OCI-LY1 (cell line): ENCODE results near the gene SENP5.

ENCODE experiments used
- EZH2 ChIP-seq: fragments of 200-600 bp; sonication (generic), shearing (Covaris generic); IDR thresholded peaks from 2 replicates; pipeline ENCODE4 v1.8.0; 2017; ENCODE audit warnings: borderline replicate concordance, mixed run types, mild to moderate bottlenecking, antibody characterized with exemption, low read length, moderate library complexity, mixed read lengths
- TF ChIP-seq, protein P1 (sequence below): fragments of 200-600 bp; sonication (generic), shearing (Covaris generic); IDR thresholded peaks from 2 replicates; pipeline ENCODE4 v1.5.1; 2017; ENCODE audit warnings: mild to moderate bottlenecking, antibody characterized with exemption, low read length, moderate library complexity, mixed read lengths

- TF ChIP-seq, protein P1, sequence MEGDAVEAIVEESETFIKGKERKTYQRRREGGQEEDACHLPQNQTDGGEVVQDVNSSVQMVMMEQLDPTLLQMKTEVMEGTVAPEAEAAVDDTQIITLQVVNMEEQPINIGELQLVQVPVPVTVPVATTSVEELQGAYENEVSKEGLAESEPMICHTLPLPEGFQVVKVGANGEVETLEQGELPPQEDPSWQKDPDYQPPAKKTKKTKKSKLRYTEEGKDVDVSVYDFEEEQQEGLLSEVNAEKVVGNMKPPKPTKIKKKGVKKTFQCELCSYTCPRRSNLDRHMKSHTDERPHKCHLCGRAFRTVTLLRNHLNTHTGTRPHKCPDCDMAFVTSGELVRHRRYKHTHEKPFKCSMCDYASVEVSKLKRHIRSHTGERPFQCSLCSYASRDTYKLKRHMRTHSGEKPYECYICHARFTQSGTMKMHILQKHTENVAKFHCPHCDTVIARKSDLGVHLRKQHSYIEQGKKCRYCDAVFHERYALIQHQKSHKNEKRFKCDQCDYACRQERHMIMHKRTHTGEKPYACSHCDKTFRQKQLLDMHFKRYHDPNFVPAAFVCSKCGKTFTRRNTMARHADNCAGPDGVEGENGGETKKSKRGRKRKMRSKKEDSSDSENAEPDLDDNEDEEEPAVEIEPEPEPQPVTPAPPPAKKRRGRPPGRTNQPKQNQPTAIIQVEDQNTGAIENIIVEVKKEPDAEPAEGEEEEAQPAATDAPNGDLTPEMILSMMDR, result no peak
- no peak for TF ChIP-seq EZH2
Measured at GRCh38 chr3:196983186-196983585, 115.5 kb downstream of the SENP5 start.
